Fibroblast of gingiva (primary cell): ENCODE data around the gene AIRE.

Source experiments
- DNase-seq: peaks from one replicate; pipeline ENCODE4 v3.0.0-alpha.2; 2011; ENCODE audit warnings: low read depth

Gene AIRE

DNA sequence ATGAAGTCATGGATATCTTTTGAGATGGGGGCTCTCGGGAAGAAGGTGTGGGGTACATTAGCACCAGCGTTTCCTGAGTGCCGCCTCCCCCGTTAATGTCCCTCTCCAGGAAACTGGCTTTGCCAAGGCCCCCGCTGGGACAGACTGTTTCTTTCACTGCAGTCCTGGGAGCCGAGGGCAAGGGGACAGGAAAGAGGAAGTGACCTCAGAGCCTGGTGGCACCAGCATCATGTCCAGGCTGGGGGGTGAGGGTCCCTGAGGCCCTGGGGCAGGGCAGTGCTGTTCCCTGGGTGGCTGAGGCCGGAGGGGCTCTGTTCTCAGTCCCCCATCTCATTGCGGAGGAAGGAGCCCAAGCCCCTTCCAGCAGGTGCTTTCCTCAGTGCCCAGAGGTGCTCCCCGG is 20.0 kb downstream of the AIRE start:
- DNase-seq = no peak

DNA sequence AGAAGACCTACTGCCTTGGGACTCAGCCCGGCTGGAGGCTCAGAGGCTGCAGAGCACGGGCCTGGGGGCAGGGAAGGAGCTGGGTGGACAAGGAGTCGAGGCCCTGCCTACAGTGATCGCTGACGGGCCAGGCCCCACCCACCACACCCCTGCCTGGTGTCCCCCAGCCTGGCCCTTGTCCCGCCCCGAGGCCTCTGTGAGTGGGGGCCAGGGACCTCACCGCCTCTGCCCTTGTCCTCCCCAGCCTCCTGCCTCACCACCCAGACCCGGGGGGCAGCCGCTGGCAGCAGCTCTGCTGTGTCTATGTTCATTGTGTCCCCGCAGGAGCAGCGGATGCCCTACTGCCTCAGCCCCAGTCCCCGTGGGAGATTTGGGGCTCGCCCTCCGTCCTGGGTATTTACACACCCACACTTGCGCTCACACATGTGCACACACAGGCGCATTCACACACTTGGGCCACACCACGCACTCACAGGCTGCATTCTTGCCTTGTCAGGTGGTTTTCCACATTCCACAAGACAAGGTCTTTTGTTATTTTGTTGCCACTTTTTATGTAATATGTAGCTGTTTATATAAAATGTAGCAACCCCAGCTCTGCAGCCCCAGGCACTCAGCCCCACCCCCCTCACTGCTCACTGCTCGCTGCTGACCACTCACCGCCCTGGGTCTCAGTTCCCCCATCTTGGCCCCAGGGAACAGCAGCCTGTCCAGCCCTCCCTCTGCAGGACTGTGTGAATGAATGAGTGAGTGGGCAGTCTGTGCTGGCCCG is 21.4 kb downstream of the AIRE start:
- DNase-seq = no peak

DNA sequence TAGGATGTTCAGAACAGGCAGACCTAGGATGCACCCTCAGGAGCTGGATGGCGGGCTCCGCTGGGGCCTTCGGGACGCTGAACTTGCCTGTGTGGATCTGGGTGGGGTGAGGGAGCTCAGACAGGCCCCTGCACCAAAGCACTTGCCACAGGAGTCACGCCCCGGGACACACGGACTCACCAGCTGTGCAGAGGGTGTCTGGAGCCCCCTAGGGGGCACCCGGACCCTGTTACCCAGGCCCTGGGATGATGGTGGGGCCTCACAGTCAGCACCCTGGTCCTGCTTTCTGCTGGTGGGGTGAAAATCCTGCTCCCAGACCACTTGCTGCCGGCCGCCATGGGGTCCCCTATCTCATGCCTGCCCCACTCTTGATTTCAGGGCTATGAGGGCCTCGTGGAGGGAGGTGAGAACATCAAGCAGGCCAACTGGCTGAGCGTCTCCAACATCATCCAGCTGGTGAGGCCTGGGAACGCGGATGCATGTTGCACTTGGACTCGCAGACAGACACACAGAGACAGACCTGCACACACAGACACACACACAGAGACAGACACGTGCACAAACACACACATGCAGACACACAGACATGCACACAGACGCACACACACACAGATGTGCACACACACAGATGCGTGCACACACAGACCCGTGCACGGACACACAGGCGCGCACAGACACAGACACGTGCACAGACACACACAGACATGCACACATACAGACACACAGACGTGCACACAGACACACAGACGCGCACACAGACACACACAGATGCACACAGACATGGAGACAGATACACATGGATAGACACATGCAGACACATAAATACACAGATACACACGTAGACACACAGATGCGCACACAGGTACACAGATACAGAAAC is 25.2 kb downstream of the AIRE start:
- no peak for DNase-seq

DNA sequence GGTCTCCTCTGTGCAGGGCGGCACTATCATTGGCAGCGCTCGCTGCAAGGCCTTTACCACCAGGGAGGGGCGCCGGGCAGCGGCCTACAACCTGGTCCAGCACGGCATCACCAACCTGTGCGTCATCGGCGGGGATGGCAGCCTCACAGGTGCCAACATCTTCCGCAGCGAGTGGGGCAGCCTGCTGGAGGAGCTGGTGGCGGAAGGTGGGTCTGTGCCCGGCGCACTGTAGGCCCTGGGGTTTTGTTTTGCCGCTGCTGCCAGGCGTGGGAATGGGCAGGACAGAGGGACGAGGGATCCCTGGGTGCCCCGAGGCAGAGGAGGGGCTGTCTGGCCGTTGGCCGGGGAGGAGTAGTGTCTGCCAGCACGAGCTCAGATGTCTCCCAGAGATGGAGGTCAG is 26.4 kb downstream of the AIRE start:
- DNase-seq = no peak

DNA sequence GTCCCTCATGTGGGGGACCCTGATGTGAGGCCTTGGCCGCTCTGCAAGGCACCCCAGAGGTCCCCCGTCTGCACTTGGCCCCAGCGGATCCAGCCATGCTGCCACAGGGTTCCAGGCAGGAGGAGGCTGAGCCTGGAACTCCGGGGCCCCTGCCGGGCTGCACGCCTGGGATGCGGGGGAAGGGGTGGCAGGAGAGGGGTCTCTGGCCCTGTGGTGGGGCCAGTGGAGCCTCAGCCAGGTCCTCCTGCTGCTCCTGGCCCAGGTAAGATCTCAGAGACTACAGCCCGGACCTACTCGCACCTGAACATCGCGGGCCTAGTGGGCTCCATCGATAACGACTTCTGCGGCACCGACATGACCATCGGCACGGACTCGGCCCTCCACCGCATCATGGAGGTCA is 27.0 kb downstream of the AIRE start:
- no peak for DNase-seq

DNA sequence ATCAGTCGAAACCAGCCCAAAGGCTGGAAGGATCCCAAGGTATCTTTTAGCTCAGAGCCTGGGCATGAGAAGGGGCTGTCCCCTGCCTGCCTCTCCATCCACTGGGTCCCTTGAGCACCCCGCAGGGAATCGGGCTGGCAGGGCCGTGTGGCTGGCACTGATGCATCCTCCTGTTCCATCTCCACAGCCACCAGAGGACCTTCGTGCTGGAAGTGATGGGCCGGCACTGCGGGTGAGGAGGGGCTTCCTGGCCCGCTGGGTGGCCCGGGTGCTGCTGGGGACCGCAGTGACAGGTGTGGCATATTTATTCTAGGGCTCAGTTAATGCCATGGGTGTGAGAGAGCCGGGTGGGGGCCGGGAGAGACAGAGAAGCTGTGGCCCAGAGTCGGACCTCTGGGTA is 27.8 kb downstream of the AIRE start:
- no peak for DNase-seq

DNA sequence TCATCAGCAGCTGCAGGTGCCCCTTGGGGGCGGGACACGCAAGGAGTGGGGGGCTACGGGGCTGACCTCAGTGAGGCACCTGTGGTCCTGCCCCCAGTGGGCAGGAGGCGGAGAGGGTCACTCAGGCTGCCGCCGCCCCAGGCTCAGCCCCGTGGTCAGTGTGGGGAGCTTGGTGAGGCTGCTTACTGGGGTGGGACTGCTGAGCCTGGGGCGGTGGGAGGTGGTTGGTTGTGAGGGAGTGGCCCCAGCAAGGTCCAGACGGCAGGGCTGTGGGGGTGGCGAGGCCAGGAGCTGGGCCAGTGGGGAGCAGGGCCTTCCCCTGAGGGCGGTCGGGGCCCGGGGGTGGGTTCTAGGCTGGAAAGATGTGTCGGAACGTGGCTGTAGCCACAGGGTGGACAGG is 28.5 kb downstream of the AIRE start:
- DNase-seq = no peak

DNA sequence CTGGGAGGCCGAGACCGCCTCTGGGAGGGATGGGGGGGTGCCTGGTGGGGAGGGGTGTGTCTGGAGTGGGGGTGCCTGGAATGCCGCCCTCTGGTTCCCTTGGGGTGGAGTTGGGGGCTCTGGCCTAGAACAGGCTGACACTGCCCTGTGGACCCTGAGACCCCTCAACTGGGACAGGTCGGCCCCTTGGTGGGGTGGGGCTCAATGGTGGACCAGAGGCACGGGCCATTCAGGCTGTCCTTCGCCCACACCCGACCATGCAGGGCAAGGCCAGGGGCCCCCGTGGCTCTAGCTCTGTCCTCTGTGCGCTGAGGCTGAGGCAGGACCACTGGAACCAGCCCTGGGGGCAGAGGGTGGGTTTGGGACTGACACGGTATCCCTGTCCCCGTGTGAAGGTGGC is 28.9 kb downstream of the AIRE start:
- DNase-seq = no peak

DNA sequence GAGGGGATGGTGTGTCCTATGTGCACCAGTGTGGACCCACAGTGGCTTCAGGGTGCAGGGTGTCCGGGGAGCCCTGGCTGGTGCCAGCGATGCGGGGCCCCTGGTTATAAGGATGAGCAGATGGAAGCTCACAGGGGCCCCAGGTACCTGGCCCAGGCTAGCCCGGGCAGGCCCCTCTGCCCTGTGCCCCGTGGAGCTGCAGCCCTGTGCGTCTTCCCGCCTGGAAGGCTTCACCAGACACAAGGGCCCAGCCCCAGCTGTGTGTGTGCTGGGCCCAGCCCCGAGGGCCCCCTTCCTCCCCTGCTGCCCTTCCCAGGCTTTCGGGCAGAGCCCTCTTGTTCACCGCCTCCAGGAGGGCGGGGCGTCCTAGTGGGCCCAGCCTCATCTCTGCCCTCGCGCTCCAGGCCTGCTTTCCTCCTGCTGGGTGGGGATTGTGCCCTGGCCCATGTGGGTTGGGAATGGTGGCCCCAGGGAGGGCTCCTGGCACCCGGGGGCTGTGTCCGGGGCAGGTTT is 30.1 kb downstream of the AIRE start:
- DNase-seq = no peak

DNA sequence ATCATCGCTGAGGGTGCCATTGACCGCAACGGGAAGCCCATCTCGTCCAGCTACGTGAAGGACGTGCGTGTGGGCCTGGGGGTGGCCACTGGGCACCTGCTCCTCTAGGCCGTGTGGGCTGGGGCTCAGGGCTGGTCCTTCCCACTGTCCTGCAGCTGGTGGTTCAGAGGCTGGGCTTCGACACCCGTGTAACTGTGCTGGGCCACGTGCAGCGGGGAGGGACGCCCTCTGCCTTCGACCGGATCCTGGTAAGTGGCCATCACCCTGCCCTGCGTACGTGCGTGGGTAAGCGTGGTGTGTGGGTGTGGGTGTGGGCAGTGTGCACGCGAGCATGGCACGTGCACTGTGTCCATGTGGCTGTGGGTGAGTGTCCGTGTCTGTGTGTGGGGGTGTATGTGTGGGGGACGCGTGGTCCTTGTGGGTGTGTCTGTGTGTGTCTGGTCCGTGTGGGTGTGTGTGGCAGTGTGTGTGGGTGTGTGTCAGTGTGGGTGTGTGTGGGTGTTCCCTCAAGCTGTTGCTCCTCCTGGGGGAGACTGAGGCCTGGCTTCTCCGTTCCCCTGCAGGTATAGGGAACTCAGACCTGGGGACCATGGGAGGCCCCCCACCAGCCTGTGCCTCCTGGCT is 30.7 kb downstream of the AIRE start:
- DNase-seq = no peak

DNA sequence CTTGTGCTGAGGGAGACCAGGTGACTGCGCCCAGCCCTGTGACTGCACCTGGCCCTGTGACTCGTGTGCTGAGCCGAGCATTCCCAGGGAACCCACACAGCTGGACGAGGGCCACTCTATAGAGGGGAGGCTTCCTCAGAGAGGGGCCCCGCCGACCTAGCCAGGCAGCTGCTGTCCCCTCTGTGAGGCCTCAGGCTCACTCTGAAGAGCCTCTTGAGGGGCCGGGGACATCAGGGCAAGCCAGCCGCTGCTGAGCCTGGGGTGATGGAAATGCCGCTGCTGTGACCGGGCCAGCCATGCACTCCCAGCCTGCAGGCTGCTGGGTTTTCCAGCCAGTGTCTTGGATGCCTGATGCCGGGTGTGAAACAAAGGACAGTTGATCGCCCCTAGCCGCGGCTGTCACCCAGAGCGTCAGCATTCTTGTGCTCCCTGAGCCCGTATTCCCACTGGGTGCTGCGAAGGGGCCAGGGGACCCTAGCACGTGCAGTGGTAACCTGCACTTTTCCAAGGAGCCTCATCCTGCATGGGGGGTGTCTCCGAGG is 31.6 kb downstream of the AIRE start:
- no peak for DNase-seq

DNA sequence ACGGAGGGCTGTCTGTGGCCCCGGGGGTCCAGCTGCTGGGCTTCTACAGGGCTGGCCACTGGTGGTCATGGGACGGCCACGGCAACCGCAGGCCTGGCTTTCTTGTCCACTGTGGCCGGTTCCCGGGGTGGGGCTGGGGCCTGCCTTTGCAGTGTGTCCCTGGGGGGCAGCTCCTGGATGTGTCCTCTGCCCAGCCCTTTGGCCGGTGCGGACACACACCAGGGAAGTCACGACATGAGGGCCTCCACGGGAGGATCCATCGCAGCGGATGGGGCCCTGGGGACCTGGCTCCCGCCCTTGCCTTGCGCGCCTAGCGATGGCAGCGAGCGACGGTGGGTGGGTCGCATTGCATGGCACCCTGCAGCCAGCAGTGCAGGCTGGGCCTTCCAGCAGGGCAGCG is 32.2 kb downstream of the AIRE start:
- no peak for DNase-seq

DNA sequence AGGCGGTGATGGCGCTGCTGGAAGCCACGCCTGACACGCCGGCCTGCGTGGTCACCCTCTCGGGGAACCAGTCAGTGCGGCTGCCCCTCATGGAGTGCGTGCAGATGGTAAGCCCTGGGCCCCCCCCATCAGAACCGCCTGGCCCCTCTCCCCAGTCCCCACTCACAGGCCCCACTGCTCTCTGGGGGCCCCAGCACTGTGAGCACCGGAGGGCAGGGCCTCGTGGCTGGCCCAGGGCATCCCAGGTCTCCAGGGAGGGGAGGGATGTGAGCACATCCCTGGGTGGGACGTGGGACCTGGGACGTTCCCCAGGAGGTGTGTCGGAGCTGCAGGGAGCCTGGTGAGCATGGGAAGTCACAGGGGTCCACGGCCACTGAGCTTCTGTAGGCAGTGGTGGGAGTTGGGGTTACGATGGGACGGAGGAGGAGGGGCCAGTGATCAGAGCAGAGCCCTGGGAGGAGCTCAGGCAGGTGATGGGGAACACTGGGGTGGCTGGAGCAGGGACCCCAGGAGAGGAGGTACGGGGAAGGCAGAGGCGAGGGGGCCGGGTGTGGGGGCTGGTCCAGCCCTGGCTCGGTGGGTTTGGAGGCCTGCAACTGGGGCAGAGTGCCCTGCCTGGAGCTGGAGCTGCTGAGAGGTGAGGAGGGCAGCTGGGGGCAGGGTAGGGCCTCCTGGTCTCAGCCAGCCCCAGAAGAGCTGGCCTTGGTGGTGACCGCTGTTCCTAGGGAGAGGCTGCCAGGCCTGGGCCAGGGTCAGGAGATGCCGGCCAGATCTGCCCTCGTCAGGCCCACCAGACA is 33.0 kb downstream of the AIRE start:
- DNase-seq = no peak

DNA sequence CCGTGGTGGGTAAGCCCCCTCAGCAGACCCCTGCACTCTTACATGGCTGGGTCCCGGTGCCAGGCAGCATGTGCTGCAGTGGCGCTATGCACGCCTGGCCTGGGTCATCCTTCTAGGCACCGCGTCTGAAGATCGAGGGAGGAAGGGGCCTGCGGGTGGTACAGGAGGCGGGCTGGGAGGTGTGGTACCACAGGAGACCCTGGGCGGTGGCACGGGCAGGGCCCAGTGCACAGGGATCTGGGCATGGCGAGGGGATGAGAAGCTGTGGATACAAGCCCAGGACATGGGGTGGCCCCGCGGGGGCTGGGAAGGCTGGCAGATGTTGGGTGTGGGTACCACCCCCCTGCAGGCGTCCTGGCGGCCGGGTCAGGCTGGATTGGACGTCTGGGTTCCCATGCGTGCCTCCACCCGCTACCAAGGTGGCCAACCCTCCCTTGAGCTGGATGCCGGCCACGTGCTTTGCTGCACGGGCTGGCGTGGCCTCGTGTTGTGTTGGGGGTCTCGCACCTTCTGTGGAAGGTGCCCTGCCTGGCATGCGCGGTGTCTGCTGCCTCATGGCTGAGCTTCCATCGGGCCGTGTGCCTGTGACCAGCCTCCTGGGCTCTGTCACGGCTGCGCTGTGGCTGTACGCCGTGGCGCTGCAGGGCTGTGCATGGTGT is 33.9 kb downstream of the AIRE start:
- DNase-seq = no peak

DNA sequence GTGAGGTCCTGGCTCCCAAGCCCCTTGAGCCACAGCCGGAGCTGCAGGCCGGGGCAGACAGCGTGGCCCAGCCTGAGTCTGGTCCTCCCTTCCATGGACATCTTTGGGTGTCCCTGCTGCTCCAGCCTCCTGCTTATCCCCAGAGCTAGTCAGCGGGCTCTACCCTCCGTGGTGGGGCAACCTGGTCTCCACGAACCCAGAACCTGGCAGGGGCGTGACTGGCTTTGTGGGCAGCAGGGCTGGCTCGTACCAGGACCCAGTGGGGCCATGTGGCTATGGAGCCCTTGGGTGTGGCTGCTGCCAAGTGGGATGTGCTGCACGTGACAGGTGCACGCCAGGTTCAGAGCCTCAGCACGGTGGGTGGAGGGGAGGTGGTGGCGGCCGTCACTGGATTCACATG is 35.2 kb downstream of the AIRE start:
- no peak for DNase-seq

DNA sequence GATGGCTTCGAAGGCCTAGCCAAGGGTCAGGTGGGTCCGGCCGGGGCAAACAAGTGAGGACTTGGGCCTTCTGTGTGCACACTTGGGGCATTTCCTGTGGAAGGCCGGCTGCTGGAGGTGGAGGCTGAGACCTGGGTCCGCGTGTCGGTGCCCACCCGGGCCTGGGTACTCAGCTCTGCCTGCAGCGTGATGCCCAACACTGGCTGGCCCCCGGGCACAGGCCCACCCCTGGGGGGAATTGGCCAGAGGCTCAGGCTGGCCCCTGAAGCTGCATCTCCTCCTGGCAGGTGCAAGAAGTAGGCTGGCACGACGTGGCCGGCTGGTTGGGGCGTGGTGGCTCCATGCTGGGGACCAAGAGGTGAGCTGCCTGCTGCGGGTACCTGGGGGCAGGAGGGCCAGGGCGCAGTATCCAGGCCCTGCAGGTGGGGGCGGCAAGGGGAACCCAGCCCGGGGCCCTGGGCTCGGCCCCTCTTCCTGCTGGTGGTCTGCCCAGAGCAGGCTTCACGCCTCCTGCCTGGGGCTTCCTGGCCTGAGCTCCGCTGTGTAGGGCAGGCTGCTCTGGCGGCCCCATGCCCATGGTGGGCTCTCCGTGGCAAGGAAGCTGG is 36.3 kb downstream of the AIRE start:
- no peak for DNase-seq

DNA sequence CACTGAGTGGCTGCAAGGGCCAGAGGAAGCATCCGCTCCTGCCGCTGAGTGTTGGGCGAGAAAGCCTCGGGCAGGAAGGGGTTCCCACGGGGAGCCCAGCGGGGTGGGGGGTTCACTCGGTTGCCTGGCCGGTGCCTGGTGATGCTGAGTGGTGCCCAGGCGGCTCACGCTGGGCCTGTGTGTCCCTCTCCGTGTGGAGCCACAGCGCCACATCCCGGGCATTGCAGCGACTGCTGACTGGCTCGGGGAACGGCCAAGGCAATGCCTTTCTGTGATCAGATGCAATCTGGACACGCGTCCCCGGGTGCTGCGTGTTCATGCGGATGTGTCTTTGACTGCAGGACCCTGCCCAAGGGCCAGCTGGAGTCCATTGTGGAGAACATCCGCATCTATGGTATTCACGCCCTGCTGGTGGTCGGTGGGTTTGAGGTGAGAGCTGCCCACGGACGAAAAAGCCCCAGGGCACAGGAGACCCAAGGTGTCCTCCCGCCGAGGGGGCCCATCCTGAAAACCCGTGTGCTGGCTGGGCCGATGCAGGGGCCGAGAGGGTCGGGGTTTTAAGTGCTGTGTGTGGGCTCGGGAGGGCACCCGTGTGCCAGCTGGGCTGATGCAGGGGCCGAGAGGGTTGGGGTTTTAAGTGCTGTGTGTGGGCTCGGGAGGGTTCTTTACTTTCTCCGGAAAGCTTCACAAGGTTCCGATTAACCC is 37.1 kb downstream of the AIRE start:
- no peak for DNase-seq

DNA sequence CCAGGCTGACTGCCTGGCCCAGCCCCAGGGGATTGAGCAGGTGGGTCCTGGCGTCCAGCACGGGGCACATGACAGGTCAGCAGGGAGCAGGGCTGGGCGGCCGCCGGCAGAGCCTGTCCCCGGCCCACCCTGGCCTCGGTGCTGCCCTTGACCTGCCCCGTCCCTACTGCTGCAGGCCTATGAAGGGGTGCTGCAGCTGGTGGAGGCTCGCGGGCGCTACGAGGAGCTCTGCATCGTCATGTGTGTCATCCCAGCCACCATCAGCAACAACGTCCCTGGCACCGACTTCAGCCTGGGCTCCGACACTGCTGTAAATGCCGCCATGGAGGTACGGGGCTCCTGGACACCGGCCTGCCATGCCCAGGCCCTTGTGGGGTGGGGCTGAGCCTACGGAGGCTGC is 37.9 kb downstream of the AIRE start:
- DNase-seq = no peak

DNA sequence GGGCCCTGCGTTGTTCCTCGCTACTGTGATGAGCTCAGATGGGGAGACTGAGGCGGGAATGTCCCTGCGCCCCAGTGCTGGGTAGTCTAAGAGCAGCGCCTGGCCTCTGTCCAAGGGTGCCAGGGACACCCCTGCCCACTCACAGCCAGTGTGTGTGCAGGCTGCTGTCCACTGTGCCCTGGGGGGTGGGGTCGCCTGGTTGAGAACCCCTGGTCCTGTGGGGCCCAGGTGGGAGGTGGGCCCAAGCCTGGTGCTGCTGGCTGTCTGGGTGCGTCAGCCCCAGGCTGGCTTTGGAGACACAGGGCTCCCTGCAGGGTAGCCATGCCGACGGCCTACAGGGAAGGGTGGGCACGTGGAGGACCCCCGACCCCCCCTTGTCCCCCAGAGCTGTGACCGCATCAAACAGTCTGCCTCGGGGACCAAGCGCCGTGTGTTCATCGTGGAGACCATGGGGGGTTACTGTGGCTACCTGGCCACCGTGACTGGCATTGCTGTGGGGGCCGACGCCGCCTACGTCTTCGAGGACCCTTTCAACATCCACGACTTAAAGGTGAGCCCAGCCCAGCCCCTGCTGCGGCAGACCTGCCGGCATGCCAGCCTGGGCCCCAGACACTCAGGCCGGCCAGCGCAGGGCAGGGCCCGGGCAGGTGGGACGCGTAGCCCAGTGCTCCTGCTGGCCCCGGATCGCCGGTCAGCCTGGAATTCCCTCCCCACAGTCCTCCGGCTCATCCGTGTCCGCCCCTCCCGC is 38.6 kb downstream of the AIRE start:
- no peak for DNase-seq

DNA sequence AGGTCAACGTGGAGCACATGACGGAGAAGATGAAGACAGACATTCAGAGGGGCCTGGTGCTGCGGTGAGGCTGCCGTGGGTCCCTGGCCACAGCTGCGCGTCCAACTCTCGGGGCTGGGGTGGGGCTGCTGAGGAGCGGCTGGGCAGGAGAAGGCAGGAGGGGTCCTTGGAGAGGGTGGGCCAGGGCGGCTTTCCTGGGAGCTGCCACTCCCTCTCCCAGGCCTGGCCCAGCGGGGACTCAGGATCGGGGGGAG is 39.1 kb downstream of the AIRE start:
- no peak for DNase-seq
